CD4-positive, alpha-beta T cell treated with Interleukin-17A for 4 hours (primary cell): ENCODE results near the gene IMPG2.
"Not testable (repeated sequence)": the region's sequence is repeated elsewhere in the genome, so short reads cannot be mapped to it uniquely, and the experiment has no call there.

Experiments used
- DNase-seq: peaks from one replicate; pipeline ENCODE4 v3.0.0-alpha.2; 2020; ENCODE audit warnings: mixed read lengths

IMPG2 gene

GRCh38 chr3:101320475-101320874 lies at the start of gene IMPG2:
IMPG2 (minus strand) TSS chr3:101320575; CDS start chr3:101320372, 203 bp downstream.
- no peak for DNase-seq

- DNase-seq: no peak
Observed at GRCh38 chr3:101362406-101362805, 42.0 kb upstream of the IMPG2 start.

- no peak for DNase-seq
Observed at GRCh38 chr3:101351829-101352228, 31.5 kb upstream of the IMPG2 start.

- DNase-seq: no peak
Observed at GRCh38 chr3:101340591-101340990, 20.2 kb upstream of the IMPG2 start.

GRCh38 chr3:101333883-101334282 lies 13.5 kb upstream of the IMPG2 start:
- DNase-seq: no peak

GRCh38 chr3:101329016-101329673 lies 8.8 kb upstream of the IMPG2 start:
- no peak for DNase-seq

- no peak for DNase-seq
Observed at GRCh38 chr3:101325393-101326134, 5.2 kb upstream of the IMPG2 start.

- DNase-seq: no peak
Observed at GRCh38 chr3:101319531-101319930, 844 bp downstream of the IMPG2 start.

GRCh38 chr3:101312545-101312944 lies 7.8 kb downstream of the IMPG2 start:
- DNase-seq: no peak

- DNase-seq: no peak
Observed at GRCh38 chr3:101311676-101312075, 8.7 kb downstream of the IMPG2 start.

- no peak for DNase-seq
Observed at GRCh38 chr3:101310978-101311375, 9.4 kb downstream of the IMPG2 start.

GRCh38 chr3:101308147-101308772 lies 12.1 kb downstream of the IMPG2 start:
- not testable (repeated sequence) for DNase-seq

GRCh38 chr3:101303836-101304235 lies 16.5 kb downstream of the IMPG2 start:
- no peak for DNase-seq

- no peak for DNase-seq
Observed at GRCh38 chr3:101303089-101303731, 17.2 kb downstream of the IMPG2 start.

- no peak for DNase-seq
Observed at GRCh38 chr3:101300073-101300472, 20.3 kb downstream of the IMPG2 start.

GRCh38 chr3:101292027-101292426 lies 28.3 kb downstream of the IMPG2 start:
- DNase-seq: no peak

- no peak for DNase-seq
Observed at GRCh38 chr3:101288294-101288693, 32.1 kb downstream of the IMPG2 start.

- no peak for DNase-seq
Observed at GRCh38 chr3:101284757-101285156, 35.6 kb downstream of the IMPG2 start.

GRCh38 chr3:101281521-101282030 lies 38.8 kb downstream of the IMPG2 start:
- no peak for DNase-seq

- DNase-seq: no peak
Observed at GRCh38 chr3:101279765-101280385, 40.5 kb downstream of the IMPG2 start.

GRCh38 chr3:101279162-101279561 lies 41.2 kb downstream of the IMPG2 start:
- DNase-seq: no peak

GRCh38 chr3:101278727-101279126 lies 41.6 kb downstream of the IMPG2 start:
- no peak for DNase-seq

GRCh38 chr3:101273608-101274007 lies 46.8 kb downstream of the IMPG2 start:
- DNase-seq: no peak
